ENCODE results near the gene HYAL4. TPM values are rescaled to one million over a fixed set of nuclear protein-coding genes. Genes with fewer than 3 reads are reported as not detected.

Gene HYAL4
- total RNA-seq, 6 experiments from 2014 or later = not detected

DNA sequence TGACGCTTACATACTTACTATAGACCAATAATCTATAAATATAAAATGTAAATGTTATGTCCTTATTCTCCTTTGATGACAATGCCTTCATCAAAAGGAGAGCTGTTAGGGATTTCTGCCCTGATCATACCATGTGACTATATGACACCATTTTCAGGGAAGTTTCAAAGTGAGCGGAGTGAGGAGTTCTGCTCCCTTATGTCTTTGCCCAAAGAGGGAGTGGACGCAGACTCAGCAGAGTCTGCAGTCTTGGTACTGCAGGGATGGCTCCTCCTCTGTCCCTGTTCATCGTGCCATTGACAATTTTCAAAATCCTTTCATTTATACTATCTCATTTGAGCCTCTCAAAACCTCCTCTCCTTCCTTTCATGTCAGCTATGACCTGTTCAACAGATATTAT lies 27.9 kb downstream of the HYAL4 start:
- 61% methylated on average over 4 of the region's 4 CpGs for WGBS (ENCODE audit: insufficient coverage, low coverage, low lambda C conversion rate, missing lambda C conversion rate)
- Histone ChIP-seq H3K4me3 (no peak overlapping the region), H3K27me3 (no peaks in the 10 kb centered on the region), H3K4me1 (peaks cover 0 to 19% (median 4%) of the 10 kb centered on the region in 4 donors), H3K9me3 (no peaks in the 10 kb centered on the region), H3K27ac (no peak overlapping the region), H3K36me3 (no peaks in the 10 kb centered on the region)
- intact Hi-C loops (cut with DNase I) = no loop called here
- no peak for TF ChIP-seq POLR2A (IDR thresholded peaks at IDR 0.05)
- TF ChIP-seq, protein P1, sequence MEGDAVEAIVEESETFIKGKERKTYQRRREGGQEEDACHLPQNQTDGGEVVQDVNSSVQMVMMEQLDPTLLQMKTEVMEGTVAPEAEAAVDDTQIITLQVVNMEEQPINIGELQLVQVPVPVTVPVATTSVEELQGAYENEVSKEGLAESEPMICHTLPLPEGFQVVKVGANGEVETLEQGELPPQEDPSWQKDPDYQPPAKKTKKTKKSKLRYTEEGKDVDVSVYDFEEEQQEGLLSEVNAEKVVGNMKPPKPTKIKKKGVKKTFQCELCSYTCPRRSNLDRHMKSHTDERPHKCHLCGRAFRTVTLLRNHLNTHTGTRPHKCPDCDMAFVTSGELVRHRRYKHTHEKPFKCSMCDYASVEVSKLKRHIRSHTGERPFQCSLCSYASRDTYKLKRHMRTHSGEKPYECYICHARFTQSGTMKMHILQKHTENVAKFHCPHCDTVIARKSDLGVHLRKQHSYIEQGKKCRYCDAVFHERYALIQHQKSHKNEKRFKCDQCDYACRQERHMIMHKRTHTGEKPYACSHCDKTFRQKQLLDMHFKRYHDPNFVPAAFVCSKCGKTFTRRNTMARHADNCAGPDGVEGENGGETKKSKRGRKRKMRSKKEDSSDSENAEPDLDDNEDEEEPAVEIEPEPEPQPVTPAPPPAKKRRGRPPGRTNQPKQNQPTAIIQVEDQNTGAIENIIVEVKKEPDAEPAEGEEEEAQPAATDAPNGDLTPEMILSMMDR (IDR thresholded peaks at IDR 0.05) = no peak
- ATAC-seq = no peak
- DNase-seq = no peak

DNA sequence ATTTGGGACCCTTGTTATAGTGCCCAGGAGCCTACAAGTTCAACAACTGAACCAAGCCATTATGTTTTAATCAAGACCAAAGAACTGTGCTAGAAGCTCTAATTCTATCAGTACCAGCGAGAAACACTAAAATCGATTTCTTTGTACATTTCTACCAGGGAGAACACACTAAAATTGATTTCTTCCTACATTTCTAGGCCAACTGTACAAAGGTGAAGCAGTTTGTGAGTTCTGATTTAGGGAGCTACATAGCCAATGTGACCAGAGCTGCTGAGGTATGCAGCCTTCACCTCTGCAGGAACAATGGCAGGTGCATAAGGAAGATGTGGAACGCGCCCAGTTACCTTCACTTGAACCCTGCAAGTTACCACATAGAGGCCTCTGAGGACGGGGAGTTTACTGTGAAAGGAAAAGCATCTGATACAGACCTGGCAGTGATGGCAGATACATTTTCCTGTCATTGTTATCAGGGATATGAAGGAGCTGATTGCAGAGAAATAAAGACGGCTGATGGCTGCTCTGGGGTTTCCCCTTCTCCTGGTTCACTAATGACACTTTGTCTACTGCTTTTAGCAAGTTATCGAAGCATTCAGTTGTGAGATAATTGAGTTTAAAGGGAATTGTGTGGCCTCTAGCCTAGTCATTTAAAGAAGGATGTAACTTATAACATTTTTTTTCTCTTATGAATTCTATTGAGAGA lies 31.7 kb downstream of the HYAL4 start:
- H3K4me1 ChIP-seq = peaks cover 0 to 19% (median 4%) of the 10 kb centered on the region in 4 donors
- intact Hi-C loops (cut with DNase I) = no loop called here
- no peaks in the 10 kb centered on the region for H3K9me3 ChIP-seq
- no peak overlapping the region for H3K4me3 ChIP-seq
- WGBS (ENCODE audit: insufficient coverage, low coverage, low lambda C conversion rate, missing lambda C conversion rate) = 28% methylated on average over 6 of the region's 7 CpGs
- ATAC-seq (peak; percentile 87 to 95 (median 92)), DNase-seq (no peak)
- no peak for TF ChIP-seq POLR2A (IDR thresholded peaks at IDR 0.05)
- TF ChIP-seq, protein P1 (IDR thresholded peaks at IDR 0.05) = no peak
- peak overlapping the region in 1 of 3 donors; percentile 22 for H3K27ac ChIP-seq
- H3K27me3 ChIP-seq = no peaks in the 10 kb centered on the region
- H3K36me3 ChIP-seq = no peaks in the 10 kb centered on the region

GRCh38 chr7:123879628-123880027 lies 34.7 kb downstream of the HYAL4 start:
- Histone ChIP-seq H3K36me3 (no peaks in the 10 kb centered on the region), H3K9me3 (no peaks in the 10 kb centered on the region), H3K4me1 (peaks cover 0 to 14% (median 4%) of the 10 kb centered on the region in 4 donors), H3K27me3 (no peaks in the 10 kb centered on the region), H3K27ac (no peak overlapping the region), H3K4me3 (no peak overlapping the region)
- no peak for TF ChIP-seq POLR2A (IDR thresholded peaks at IDR 0.05)
- TF ChIP-seq, protein P1 (IDR thresholded peaks at IDR 0.05) = no peak
- ATAC-seq = no peak
- WGBS (ENCODE audit: insufficient coverage, low coverage, low lambda C conversion rate, missing lambda C conversion rate) = 79% methylated on average over 4 of the region's 4 CpGs
- DNase-seq = no peak
- intact Hi-C loops (cut with DNase I) = no loop called here

DNA sequence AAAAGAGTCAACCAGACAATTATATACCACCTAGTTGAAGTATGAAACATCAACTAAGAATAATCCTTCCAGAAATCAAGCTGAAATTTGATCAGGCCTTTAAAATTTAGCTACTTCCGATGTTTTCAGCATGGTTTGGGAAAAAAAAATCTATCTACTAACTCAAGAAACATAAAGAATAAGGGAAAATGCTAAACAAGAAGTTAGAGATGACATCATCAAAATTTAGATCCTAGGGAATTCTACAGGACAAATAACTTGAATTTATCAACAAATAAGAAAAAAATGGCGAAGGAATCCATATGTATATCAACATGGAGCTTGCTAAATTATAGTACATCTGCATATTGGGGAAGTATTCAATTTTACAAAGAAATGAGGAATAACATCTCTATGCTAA lies 36.3 kb downstream of the HYAL4 start:
- Histone ChIP-seq H3K9me3 (no peaks in the 10 kb centered on the region), H3K27ac (no peak overlapping the region), H3K4me3 (no peak overlapping the region), H3K4me1 (peaks cover 0 to 8% (median under 1%) of the 10 kb centered on the region in 4 donors), H3K27me3 (no peaks in the 10 kb centered on the region), H3K36me3 (no peaks in the 10 kb centered on the region)
- intact Hi-C loops (cut with DNase I) = no loop called here
- WGBS (ENCODE audit: insufficient coverage, low coverage, low lambda C conversion rate, missing lambda C conversion rate) = 67% methylated on average over 2 of the region's 2 CpGs
- ATAC-seq = no peak
- no peak for DNase-seq
- no peak for TF ChIP-seq POLR2A (IDR thresholded peaks at IDR 0.05)
- TF ChIP-seq, protein P1 (IDR thresholded peaks at IDR 0.05) = no peak
